ENCODE data around the gene PCYT1B. TPM values are rescaled to one million over a fixed set of nuclear protein-coding genes. Genes with fewer than 3 reads are reported as not detected.

PCYT1B gene
- total and polyA plus RNA-seq, 2 donors (not counting 1 experiment from before 2014, with no cell fraction given) = not detected

- no peaks in the 10 kb centered on the region for H3K9me3 Mint-ChIP-seq (ENCODE audit: insufficient read depth)
These were observed 118.5 kb downstream of the PCYT1B start for GRCh38 chrX:24528605-24529004.

DNA sequence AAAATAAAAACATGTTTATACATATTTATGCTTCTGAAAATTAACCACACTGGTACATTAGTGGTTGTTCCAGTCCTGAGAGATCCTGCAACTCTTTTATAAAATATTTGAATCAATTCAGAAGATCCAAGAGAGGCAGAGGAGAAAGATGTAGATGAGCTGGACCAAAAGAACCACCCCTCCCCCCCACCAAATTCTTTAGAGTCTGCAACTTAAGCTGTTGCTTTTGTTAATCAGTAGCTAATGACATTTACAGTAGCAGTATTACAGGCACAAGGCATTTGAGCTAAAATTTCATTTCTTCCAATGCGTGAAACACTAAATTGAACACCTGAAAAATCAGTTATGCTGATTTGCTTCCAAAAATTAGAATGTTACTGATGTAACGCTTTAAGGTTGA, 120.5 kb downstream of the PCYT1B start:
- Mint-ChIP-seq H3K4me3 (no peak overlapping the region), H3K4me1 (no peaks in the 10 kb centered on the region), H3K9me3 (ENCODE audit: insufficient read depth) (no peaks in the 10 kb centered on the region), H3K27ac (no peak overlapping the region), H3K27me3 (no peaks in the 10 kb centered on the region)
- CTCF ChIA-PET = no interaction called here
- Histone ChIP-seq H3K36me3 (replicated peaks in 1 of 2; ENCODE audit: control extremely low read depth in 1 of 2, control insufficient read depth in 1 of 2, extremely low read depth in 1 of 2, insufficient read depth in 2 of 2, low read length in 1 of 2) (peaks cover 2 to 17% of the 10 kb centered on the region in 2 experiments), H3K79me2 (ENCODE audit: control insufficient read depth, insufficient read depth, low read length) (no peaks in the 10 kb centered on the region), H4K20me1 (ENCODE audit: control insufficient read depth, insufficient read depth, low read length, poor library complexity, severe bottlenecking) (no peaks in the 10 kb centered on the region), H3K4me1 (ENCODE audit: control insufficient read depth in 2 of 2, insufficient read depth in 2 of 2, low read length in 2 of 2) (no peaks in the 10 kb centered on the region), H3K27ac (ENCODE audit: low read length in 2 of 2) (no peak overlapping the region), H3K4me2 (replicated peaks; ENCODE audit: low read depth, low read length, poor library complexity, severe bottlenecking) (no peak overlapping the region), H3K27me3 (replicated peaks in 1 of 4; ENCODE audit: control extremely low read depth in 1 of 4, control insufficient read depth in 3 of 4, insufficient read depth in 4 of 4, low read length in 3 of 4) (no peaks in the 10 kb centered on the region), H3K9ac (ENCODE audit: low read length) (no peak overlapping the region), H2AFZ (ENCODE audit: insufficient read depth, low read depth, low read length, poor library complexity, severe bottlenecking) (no peak overlapping the region), H3K4me3 (ENCODE audit: control extremely low read depth in 1 of 5, extremely low read depth in 1 of 5, insufficient read depth in 1 of 5, low read depth in 2 of 5, low read length in 4 of 5) (no peak overlapping the region), H3K9me3 (ENCODE audit: control extremely low read depth in 1 of 3, control insufficient read depth in 2 of 3, insufficient read depth in 1 of 3, low read length in 2 of 3) (no peaks in the 10 kb centered on the region)
- POLR2A ChIA-PET = no interaction called here
- no peak for DNase-seq
- TF ChIP-seq CTCF (IDR thresholded peaks at IDR 0.05) (no peak), EZH2 (IDR thresholded peaks at IDR 0.05; ENCODE audit: borderline replicate concordance, insufficient read depth, low read depth, low read length, poor library complexity, severe bottlenecking) (no peak)
- ATAC-seq (ENCODE audit: low read depth) = no peak
- WGBS (ENCODE audit: insufficient coverage) = no CpG with 5 or more reads among the region's 2 CpGs
- intact Hi-C loops (cut with micrococcal nuclease) = no loop called here

More at GRCh38 chrX:24528605-24529004, 118.5 kb downstream of the PCYT1B start:
- ChIA-PET CTCF (interaction anchor here (0.9 kb wide), 1 partner anchor 29 kb away, joined by 5 read pairs; no protein-coding TSS in a partner anchor), POLR2A (no interaction called here)
- no peaks in the 10 kb centered on the region for H3K27me3 ChIP-seq (replicated peaks in 1 of 4; ENCODE audit: control extremely low read depth in 1 of 4, control insufficient read depth in 3 of 4, insufficient read depth in 4 of 4, low read length in 3 of 4)
- no peaks in the 10 kb centered on the region for H3K79me2 ChIP-seq (ENCODE audit: control insufficient read depth, insufficient read depth, low read length)
- intact Hi-C loops (cut with micrococcal nuclease) = no loop called here
- no peak for TF ChIP-seq EZH2 (IDR thresholded peaks at IDR 0.05; ENCODE audit: borderline replicate concordance, insufficient read depth, low read depth, low read length, poor library complexity, severe bottlenecking)
- TF ChIP-seq CTCF (IDR thresholded peaks at IDR 0.05) = no peak
- H3K4me3 ChIP-seq (ENCODE audit: control extremely low read depth in 1 of 5, extremely low read depth in 1 of 5, insufficient read depth in 1 of 5, low read depth in 2 of 5, low read length in 4 of 5) = no peak overlapping the region
- H3K27ac Mint-ChIP-seq = no peak overlapping the region
- H4K20me1 ChIP-seq (ENCODE audit: control insufficient read depth, insufficient read depth, low read length, poor library complexity, severe bottlenecking) = no peaks in the 10 kb centered on the region
- no peaks in the 10 kb centered on the region for H3K9me3 ChIP-seq (ENCODE audit: control extremely low read depth in 1 of 3, control insufficient read depth in 2 of 3, insufficient read depth in 1 of 3, low read length in 2 of 3)
- H3K9ac ChIP-seq (ENCODE audit: low read length) = no peak overlapping the region
- no CpG with 5 or more reads among the region's 1 CpG for WGBS (ENCODE audit: insufficient coverage)
- DNase-seq (no peak), ATAC-seq (ENCODE audit: low read depth) (no peak)
- no peak overlapping the region for H2AFZ ChIP-seq (ENCODE audit: insufficient read depth, low read depth, low read length, poor library complexity, severe bottlenecking)
- no peaks in the 10 kb centered on the region for H3K27me3 Mint-ChIP-seq
- H3K27ac ChIP-seq (ENCODE audit: low read length in 2 of 2) = no peak overlapping the region
- no peaks in the 10 kb centered on the region for H3K4me1 Mint-ChIP-seq
- no peak overlapping the region for H3K4me2 ChIP-seq (replicated peaks; ENCODE audit: low read depth, low read length, poor library complexity, severe bottlenecking)
- H3K4me1 ChIP-seq (ENCODE audit: control insufficient read depth in 2 of 2, insufficient read depth in 2 of 2, low read length in 2 of 2) = no peaks in the 10 kb centered on the region
- peaks cover 2 to 13% of the 10 kb centered on the region in 2 experiments for H3K36me3 ChIP-seq (replicated peaks in 1 of 2; ENCODE audit: control extremely low read depth in 1 of 2, control insufficient read depth in 1 of 2, extremely low read depth in 1 of 2, insufficient read depth in 2 of 2, low read length in 1 of 2)
- H3K4me3 Mint-ChIP-seq = no peak overlapping the region

Data from B cell (primary cell).